IMR-90 (cell line): ENCODE results near the gene FAM53B. TPM values are rescaled to one million over a fixed set of nuclear protein-coding genes. Genes with fewer than 3 reads are reported as not detected.

Source experiments
- ATAC-seq: fragments of 200-7000 bp; cut with Tn5 transposase; 2 replicates; pipeline ENCODE4 v1.9.1; 2020; ENCODE audit warnings: low read depth, mild to moderate bottlenecking, moderate library complexity
- BruUV-seq: library from RNA; stranded (reverse); fragments of 400-500 nt; replicated peaks from 2 replicates; lab custom pipeline; 2021; lab: Mats Ljungman, UMichigan
- CTCF ChIA-PET: fragments of 300-600 bp; formaldehyde crosslinking; extraction: SDS; loops from one replicate; lab custom pipeline; 2021; ENCODE audit warnings: antibody characterized with exemption; lab: Yijun Ruan, JAX
- POLR2A ChIA-PET: fragments of 300-600 bp; sonication (Branson Sonifier 250); formaldehyde crosslinking; loops from one replicate; lab custom pipeline; 2022; ENCODE audit warnings: antibody characterized with exemption; ENCODE audit not compliant: unreplicated experiment; lab: Charles Lee
- DNase-seq: peaks from one replicate; pipeline ENCODE4 v3.0.0; 2013
- H2AFZ ChIP-seq: replicated peaks from 2 replicates; pipeline ENCODE3; 2013; ENCODE audit warnings: low read length, mild to moderate bottlenecking; ENCODE audit not compliant: poor library complexity
- H2AK5ac ChIP-seq: 2 replicates; pipeline ENCODE4 v1.6.1; 2013; ENCODE audit warnings: low read depth, low read length, inconsistent platforms
- H2AK9ac ChIP-seq: replicated peaks from 2 replicates; pipeline ENCODE3; 2013; ENCODE audit warnings: mild to moderate bottlenecking, low read depth, low read length, moderate library complexity; ENCODE audit not compliant: poor library complexity
- H2BK120ac ChIP-seq: 2 replicates; pipeline ENCODE4 v1.6.1; 2013; ENCODE audit warnings: low read depth, low read length, inconsistent platforms
- H2BK15ac ChIP-seq: 3 replicates; pipeline ENCODE4 v1.6.1; 2013; ENCODE audit warnings: low read depth, low read length, inconsistent platforms
- H2BK20ac ChIP-seq: 2 replicates; pipeline ENCODE4 v1.6.1; 2013; ENCODE audit warnings: low read depth, mild to moderate bottlenecking, inconsistent platforms, low read length, moderate library complexity
- H2BK5ac ChIP-seq: 2 replicates; pipeline ENCODE4 v1.6.1; 2013; ENCODE audit warnings: mild to moderate bottlenecking, low read depth, low read length, inconsistent platforms; ENCODE audit not compliant: poor library complexity, severe bottlenecking
- H3K14ac ChIP-seq: replicated peaks from 2 replicates; pipeline ENCODE4 v1.6.1; 2013; ENCODE audit warnings: low read depth, low read length, inconsistent platforms
- H3K18ac ChIP-seq: 2 replicates; pipeline ENCODE4 v1.6.1; 2013; ENCODE audit warnings: low read depth, low read length, control low read depth
- H3K23ac ChIP-seq: 2 replicates; pipeline ENCODE4 v1.6.1; 2013; ENCODE audit warnings: low read depth, low read length, inconsistent platforms
- H3K27ac ChIP-seq: 2 replicates; pipeline ENCODE4 v1.5.1; 2013; ENCODE audit warnings: mild to moderate bottlenecking, control low read depth, low read length; ENCODE audit not compliant: insufficient read depth
- H3K27me3 ChIP-seq: 2 replicates; pipeline ENCODE4 v1.6.1; 2013; ENCODE audit warnings: low read length; ENCODE audit not compliant: control insufficient read depth, insufficient read depth
- H3K36me3 ChIP-seq: 2 replicates; pipeline ENCODE4 v1.6.1; 2013; ENCODE audit warnings: low read length, mixed read lengths; ENCODE audit not compliant: control insufficient read depth, insufficient read depth
- H3K4ac ChIP-seq: 2 replicates; pipeline ENCODE4 v1.6.1; 2013; ENCODE audit warnings: low read depth, low read length, inconsistent platforms
- H3K4me1 ChIP-seq: 2 replicates; pipeline ENCODE4 v1.6.1; 2013; ENCODE audit warnings: low read length, mixed read lengths; ENCODE audit not compliant: control insufficient read depth, insufficient read depth
- H3K4me2 ChIP-seq: 2 replicates; pipeline ENCODE4 v1.6.1; 2013; ENCODE audit warnings: low read depth, mild to moderate bottlenecking, control low read depth, low read length, moderate library complexity
- H3K4me3 ChIP-seq: 2 replicates; pipeline ENCODE4 v1.5.1; 2013; ENCODE audit warnings: low read depth, mild to moderate bottlenecking, control low read depth, low read length, moderate library complexity; ENCODE audit not compliant: insufficient read depth
- H3K56ac ChIP-seq: 2 replicates; pipeline ENCODE4 v1.6.1; 2013; ENCODE audit warnings: low read length, inconsistent platforms; ENCODE audit not compliant: insufficient read depth; ENCODE audit errors: extremely low read depth
- H3K79me1 ChIP-seq, 2 experiments: 2 replicates each; pipeline ENCODE4 v1.6.1; 2013; ENCODE audit warnings: low read length in 2 of 2, inconsistent platforms in 1 of 2, low read depth in 1 of 2
- H3K9ac ChIP-seq: 2 replicates; pipeline ENCODE4 v1.6.1; 2013; ENCODE audit warnings: low read depth, low read length, control low read depth
- H3K9me1 ChIP-seq: 2 replicates; pipeline ENCODE4 v1.6.1; 2013; ENCODE audit warnings: low read length, inconsistent platforms; ENCODE audit not compliant: insufficient read depth
- H3K9me3 ChIP-seq: 2 replicates; pipeline ENCODE4 v1.6.1; 2013; ENCODE audit warnings: low read length; ENCODE audit not compliant: control insufficient read depth, insufficient read depth
- H4K20me1 ChIP-seq: 2 replicates; pipeline ENCODE4 v1.6.1; 2013; ENCODE audit warnings: low read length, inconsistent platforms; ENCODE audit not compliant: insufficient read depth
- H4K5ac ChIP-seq: 2 replicates; pipeline ENCODE4 v1.6.1; 2013; ENCODE audit warnings: mild to moderate bottlenecking, low read depth, low read length, control low read depth
- H4K8ac ChIP-seq, 2 experiments: 2 replicates each; pipeline ENCODE4 v1.6.1; 2013; ENCODE audit warnings: low read depth in 2 of 2, low read length in 2 of 2, control low read depth in 1 of 2, inconsistent platforms in 1 of 2
- H4K91ac ChIP-seq: 2 replicates; pipeline ENCODE4 v1.6.1; 2013; ENCODE audit warnings: low read depth, low read length, inconsistent platforms; ENCODE audit not compliant: insufficient read depth
- BHLHE40 ChIP-seq: fragments of 150-350 bp; IDR thresholded peaks from 2 replicates; pipeline ENCODE4 v1.6.1; 2016; ENCODE audit warnings: mild to moderate bottlenecking, low read depth, low read length
- CEBPB ChIP-seq: IDR thresholded peaks from 2 replicates; pipeline ENCODE4 v1.6.1; 2012; ENCODE audit warnings: low read depth, low read length, improper control_type of control experiment
- CHD1 ChIP-seq: IDR thresholded peaks from 2 replicates; pipeline ENCODE4 v1.6.1; 2012; ENCODE audit warnings: low read depth, low read length, improper control_type of control experiment
- CTCF ChIP-seq: conservative IDR thresholded peaks from 2 replicates; pipeline ENCODE4 v1.5.1; 2012; ENCODE audit warnings: mild to moderate bottlenecking, low read depth, low read length, improper control_type of control experiment
- ELK1 ChIP-seq: fragments of 150-350 bp; IDR thresholded peaks from 2 replicates; pipeline ENCODE4 v1.6.1; 2016; ENCODE audit warnings: low read depth, mild to moderate bottlenecking, low read length, moderate library complexity, borderline replicate concordance
- FOS ChIP-seq: fragments of 150-350 bp; IDR thresholded peaks from 2 replicates; pipeline ENCODE4 v1.6.1; 2016; ENCODE audit warnings: low read depth, low read length
- MAFK ChIP-seq: IDR thresholded peaks from 2 replicates; pipeline ENCODE4 v1.6.1; 2012; ENCODE audit warnings: low read depth, low read length, improper control_type of control experiment
- MAZ ChIP-seq: IDR thresholded peaks from 2 replicates; pipeline ENCODE4 v1.6.1; 2012; ENCODE audit warnings: low read depth, mild to moderate bottlenecking, low read length, improper control_type of control experiment, moderate library complexity, borderline replicate concordance
- MXI1 ChIP-seq: IDR thresholded peaks from 2 replicates; pipeline ENCODE4 v1.6.1; 2012; ENCODE audit warnings: low read depth, mild to moderate bottlenecking, low read length, moderate library complexity, borderline replicate concordance
- NFE2L2 ChIP-seq: fragments of 150-350 bp; IDR thresholded peaks from 2 replicates; pipeline ENCODE4 v1.6.1; 2016; ENCODE audit warnings: low read depth, mild to moderate bottlenecking, low read length
- POLR2A ChIP-seq: IDR thresholded peaks from 2 replicates; pipeline ENCODE4 v1.6.1; 2012; ENCODE audit warnings: mild to moderate bottlenecking, low read depth, low read length
- RAD21 ChIP-seq: IDR thresholded peaks from 2 replicates; pipeline ENCODE4 v1.6.1; 2012; ENCODE audit warnings: low read length, improper control_type of control experiment
- RCOR1 ChIP-seq: IDR thresholded peaks from 2 replicates; pipeline ENCODE4 v1.6.1; 2012; ENCODE audit warnings: mild to moderate bottlenecking, low read length, improper control_type of control experiment; ENCODE audit not compliant: insufficient replicate concordance
- RFX5 ChIP-seq: IDR thresholded peaks from 2 replicates; pipeline ENCODE4 v1.8.0; 2012; ENCODE audit warnings: low read depth, mild to moderate bottlenecking, low read length, moderate library complexity
- SMC3 ChIP-seq: fragments of 150-350 bp; IDR thresholded peaks from 2 replicates; pipeline ENCODE4 v1.6.1; 2016; ENCODE audit warnings: low read depth, mild to moderate bottlenecking, antibody characterized with exemption, low read length, moderate library complexity
- USF2 ChIP-seq: fragments of 150-350 bp; IDR thresholded peaks from 2 replicates; pipeline ENCODE4 v1.6.1; 2017; ENCODE audit warnings: mild to moderate bottlenecking, antibody characterized with exemption, low read length, low read depth
- WGBS, 2 experiments: methylation state at CpG; one replicate each; pipeline versions ENCODE4 v1.1.5 to v1.1.7; 2013; ENCODE audit warnings: missing lambda C conversion rate in 2 of 2; ENCODE audit not compliant: insufficient read length in 1 of 2; ENCODE audit errors: extremely low coverage in 2 of 2; 5-methylcytosine and 5-hydroxymethylcytosine counted together
- dilution Hi-C: fragments of 300-500 bp; cut with HindIII; formaldehyde crosslinking; loops from one replicate; pipeline ENCODE4 v1.14.3; 2018; ENCODE audit warnings: low sequenced_read_pairs; ENCODE audit not compliant: unreplicated experiment
- in situ Hi-C: fragments of 300-500 bp; cut with MboI; formaldehyde crosslinking; loops from 3 replicates; pipeline ENCODE4 v1.14.3; 2019; ENCODE audit warnings: low sequenced_read_pairs, inconsistent platforms, mixed read lengths
- intact Hi-C: fragments of 100-400 bp; cut with micrococcal nuclease; formaldehyde crosslinking; loops from 2 replicates; pipeline ENCODE4 v1.10.0; 2022
- polyA plus RNA-seq, 3 experiments: library from polyadenylated mRNA; depleted of rRNA; stranded (reverse); fragments of >200 nt; gene quantifications; 2 replicates each; pipeline ENCODE4 v1.2.3, GENCODE V29; 2012; ENCODE audit warnings: low replicate concordance in 1 of 3
- total RNA-seq: library from RNA; depleted of rRNA; stranded (reverse); fragments of >200 nt; gene quantifications from 2 replicates; pipeline ENCODE4 v1.2.3, GENCODE V29; 2012

The FAM53B gene
- total and polyA plus RNA-seq, 2 of the 4 experiments (the other 2 are of a cell fraction), result 3.8 to 5.7 TPM

- H3K27ac ChIP-seq, result no peak overlapping the region
- H3K4me3 ChIP-seq, result no peak overlapping the region
- H2BK5ac ChIP-seq, result no peak overlapping the region
- H2AK9ac ChIP-seq, result no peak overlapping the region
- peaks cover 14% of the 10 kb centered on the region; the same call in 1 of the 2 replicates for H3K4me1 ChIP-seq
- no TSS peak for BruUV-seq
- no CpG with 5 or more reads among the region's 11 CpGs for WGBS, 2 experiments
- H3K4me2 ChIP-seq, result no peak overlapping the region
- no peak overlapping the region for H2BK120ac ChIP-seq
- dilution Hi-C loops, result no loop called here
- ChIA-PET POLR2A (no interaction called here), CTCF (no interaction called here)
- H3K9me3 ChIP-seq, result no peaks in the 10 kb centered on the region
- H4K20me1 ChIP-seq, result no peaks in the 10 kb centered on the region; the same call in 1 of the 2 replicates
- intact Hi-C loops, result no loop called here
- peak; percentile 45; the same call in 1 of the 2 replicates for ATAC-seq
- DNase-seq, result no peak
- H3K56ac ChIP-seq, result no peak overlapping the region
- H3K4ac ChIP-seq, result no peak overlapping the region
- H2AFZ ChIP-seq, result no peak overlapping the region
- no peak overlapping the region for H3K18ac ChIP-seq
- peaks cover 6% of the 10 kb centered on the region; the same call in 1 of the 2 replicates for H3K36me3 ChIP-seq
- H2BK20ac ChIP-seq, result no peak overlapping the region
- H3K9ac ChIP-seq, result no peak overlapping the region
- H3K23ac ChIP-seq, result no peak overlapping the region; the same call in 1 of the 2 replicates
- no peak overlapping the region for H2AK5ac ChIP-seq
- H4K5ac ChIP-seq, result no peak overlapping the region
- H4K91ac ChIP-seq, result no peak overlapping the region
- in situ Hi-C loops, result no loop called here
- no peak overlapping the region for H3K14ac ChIP-seq
- no peak overlapping the region for H2BK15ac ChIP-seq
- no peak overlapping the region for H4K8ac ChIP-seq
- no peaks in the 10 kb centered on the region for H3K27me3 ChIP-seq
- TF ChIP-seq MAFK (no peak), ELK1 (no peak), CTCF (no peak), BHLHE40 (no peak), MXI1 (no peak), CEBPB (no peak), MAZ (no peak), SMC3 (no peak), RFX5 (no peak), RAD21 (no peak), CHD1 (no peak), USF2 (no peak), RCOR1 (no peak), FOS (no peak), NFE2L2 (no peak), POLR2A (no peak)
- H3K79me1 ChIP-seq, result peaks cover 0 to 9% of the 10 kb centered on the region in 2 experiments; a peak in 3 of 4 replicates
- H3K9me1 ChIP-seq, result peaks cover 11% of the 10 kb centered on the region; the same call in 1 of the 2 replicates
These were observed 35.2 kb downstream of the FAM53B start for GRCh38 chr10:124708922-124709520.
